Anterior cingulate cortex (tissue), 58 donors: ENCODE results near the gene FKBP1B.
"Not testable (repeated sequence)": the region's sequence is repeated elsewhere in the genome, so short reads cannot be mapped to it uniquely, and the experiment has no call there.

ENCODE experiments used
- DNase-seq, 58 donors: peaks; one replicate each; lab custom pipeline; 2025; lab: John Stamatoyannopoulos, UW

FKBP1B gene

GRCh38 chr2:24022324-24022974 lies 27.1 kb upstream of the FKBP1B start:
- DNase-seq: no peak

- no peak for DNase-seq
Observed at GRCh38 chr2:24022975-24023575, 26.5 kb upstream of the FKBP1B start.

GRCh38 chr2:24024018-24024417 lies 25.5 kb upstream of the FKBP1B start:
- peak in 1 of 58 donors; percentile 29 for DNase-seq

GRCh38 chr2:24024996-24025663 lies 24.4 kb upstream of the FKBP1B start:
- no peak for DNase-seq

- no peak for DNase-seq
Observed at GRCh38 chr2:24026233-24026632, 23.3 kb upstream of the FKBP1B start.

GRCh38 chr2:24038786-24039499 lies 10.6 kb upstream of the FKBP1B start:
- DNase-seq: no peak

- no peak for DNase-seq
Observed at GRCh38 chr2:24040511-24040910, 9.0 kb upstream of the FKBP1B start.

GRCh38 chr2:24043133-24043532 lies 6.4 kb upstream of the FKBP1B start:
- DNase-seq: not testable (repeated sequence)

GRCh38 chr2:24045511-24046508 lies 3.7 kb upstream of the FKBP1B start:
- no peak for DNase-seq

- no peak for DNase-seq
Observed at GRCh38 chr2:24046599-24046929, 3.0 kb upstream of the FKBP1B start.

- DNase-seq: peak; percentile 55 to 99 (median 95)
Observed at GRCh38 chr2:24046930-24047702, 2.4 kb upstream of the FKBP1B start, which contains the start of gene WDCP. Gene WDCP, minus strand, starts transcription at chr2:24047391. Its CDS starts 7,897 bp downstream, at chr2:24039494.

GRCh38 chr2:24047703-24048033 lies 1.9 kb upstream of the FKBP1B start:
- DNase-seq: no peak

- DNase-seq: no peak
Observed at GRCh38 chr2:24048769-24049484, 614 bp upstream of the FKBP1B start.

- DNase-seq: peak in 32 of 58 donors; percentile 4 to 69 (median 19)
Observed at GRCh38 chr2:24050041-24050979, 769 bp downstream of the FKBP1B start.

GRCh38 chr2:24051833-24052232 lies 2.3 kb downstream of the FKBP1B start:
- DNase-seq: peak in 2 of 58 donors; percentile 2 to 15

- DNase-seq: no peak
Observed at GRCh38 chr2:24052951-24053350, 3.4 kb downstream of the FKBP1B start.

- DNase-seq: no peak
Observed at GRCh38 chr2:24054366-24055010, 4.9 kb downstream of the FKBP1B start.
